GM18861 (cell line): Measurements from ENCODE around the gene CNTNAP1.
"Not testable (repeated sequence)": the region's sequence is repeated elsewhere in the genome, so short reads cannot be mapped to it uniquely, and the experiment has no call there.

Source experiments
- ATAC-seq: cut with Tn5 transposase; IDR thresholded peaks from one replicate; pipeline ENCODE4 v1.9.1; 2021; ENCODE audit not compliant: unreplicated experiment

The CNTNAP1 gene

DNA sequence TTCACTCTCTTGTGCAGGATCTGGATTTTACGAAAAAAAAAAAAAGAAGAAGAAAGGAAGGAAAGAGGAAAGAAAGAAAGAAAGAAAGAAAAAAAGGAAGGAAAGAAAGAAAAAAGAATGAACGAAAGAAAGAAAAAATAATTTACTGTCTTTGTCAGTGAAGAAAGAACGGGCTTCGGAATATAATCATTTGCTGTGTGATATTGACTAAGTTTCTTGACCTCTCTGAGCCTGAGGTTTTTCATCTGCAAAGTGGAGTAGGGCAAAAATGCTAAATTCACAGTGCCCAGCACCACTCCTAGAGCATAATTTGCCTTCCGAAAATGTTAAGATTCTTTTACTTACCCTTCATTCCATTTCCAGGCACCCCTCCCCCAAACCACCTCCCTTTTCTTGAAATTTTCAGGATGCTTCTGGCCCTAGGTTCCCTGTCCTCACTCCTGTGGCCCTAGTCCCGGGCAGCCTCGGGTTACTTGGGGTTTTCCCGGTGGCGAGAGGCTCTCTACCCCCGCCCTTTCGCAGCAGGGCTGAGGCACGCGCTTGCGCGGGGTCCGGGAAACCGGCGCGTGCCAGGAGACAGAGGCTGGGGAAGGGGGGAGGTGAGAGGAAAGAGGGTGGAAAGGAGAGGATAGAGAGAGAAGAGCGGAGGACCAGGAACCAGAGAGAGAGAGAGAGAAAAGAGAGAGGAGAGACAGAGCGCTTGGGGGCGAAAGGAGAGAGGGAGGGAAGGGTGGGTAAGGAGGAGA, at the start of gene CNTNAP1:
Gene CNTNAP1 (plus strand): TSS at position 556 of the 746 bp plus-strand sequence. CDS start 299 bp downstream, outside the sequence.
- no peak for ATAC-seq

GRCh38 chr17:42632949-42633444, 49.3 kb upstream of the CNTNAP1 start:
- ATAC-seq: no peak

- no peak for ATAC-seq
Measured at GRCh38 chr17:42639525-42640113, 42.7 kb upstream of the CNTNAP1 start.

GRCh38 chr17:42640121-42640520, 42.2 kb upstream of the CNTNAP1 start:
- no peak for ATAC-seq

GRCh38 chr17:42642336-42642735, 40.0 kb upstream of the CNTNAP1 start:
- ATAC-seq: no peak

GRCh38 chr17:42647778-42648177, 34.6 kb upstream of the CNTNAP1 start:
- no peak for ATAC-seq

DNA sequence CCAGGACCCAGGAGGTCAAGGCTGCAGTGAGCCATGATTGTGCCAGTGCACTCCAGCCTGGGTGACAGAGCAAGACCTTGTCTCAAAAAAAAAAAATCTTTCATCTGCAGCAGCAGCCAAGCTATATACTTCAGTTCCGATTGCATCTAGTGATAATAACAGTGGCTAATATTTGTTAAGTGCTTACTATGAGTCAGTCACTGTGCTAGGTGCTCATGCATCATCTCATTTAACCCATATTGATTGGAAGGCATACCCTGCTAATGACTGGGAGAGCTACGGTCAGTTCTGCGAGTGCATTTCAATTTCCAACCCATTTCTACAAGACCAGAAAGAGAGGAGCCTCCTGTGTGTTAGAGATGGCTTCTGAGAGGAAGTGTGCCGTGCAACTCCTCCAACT, 30.9 kb upstream of the CNTNAP1 start:
- no peak for ATAC-seq

- no peak for ATAC-seq
Measured at GRCh38 chr17:42653179-42654124, 28.9 kb upstream of the CNTNAP1 start.

GRCh38 chr17:42655528-42655927, 26.8 kb upstream of the CNTNAP1 start:
- no peak for ATAC-seq

- ATAC-seq: no peak
Measured at GRCh38 chr17:42657824-42658588, 24.3 kb upstream of the CNTNAP1 start.

- no peak for ATAC-seq
Measured at GRCh38 chr17:42659079-42659931, 23.0 kb upstream of the CNTNAP1 start, which contains the start of gene TUBG2. Gene TUBG2 (plus strand): TSS chr17:42659284. CDS start chr17:42659504, 220 bp downstream.

DNA sequence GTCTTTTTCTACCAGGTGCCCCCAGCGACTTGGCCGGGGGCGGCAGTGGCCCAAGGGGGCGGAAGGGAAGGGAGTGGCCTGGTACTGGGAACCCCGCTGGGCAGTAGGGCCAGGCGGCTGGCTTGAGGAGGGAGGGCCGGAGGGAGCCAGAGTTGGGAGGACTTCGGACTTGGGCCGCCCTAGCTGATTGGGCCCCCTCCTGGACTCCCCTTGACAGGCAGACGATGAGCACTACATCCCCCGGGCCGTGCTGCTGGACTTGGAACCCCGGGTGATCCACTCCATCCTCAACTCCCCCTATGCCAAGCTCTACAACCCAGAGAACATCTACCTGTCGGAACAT, 22.4 kb upstream of the CNTNAP1 start:
- not testable (repeated sequence) for ATAC-seq

DNA sequence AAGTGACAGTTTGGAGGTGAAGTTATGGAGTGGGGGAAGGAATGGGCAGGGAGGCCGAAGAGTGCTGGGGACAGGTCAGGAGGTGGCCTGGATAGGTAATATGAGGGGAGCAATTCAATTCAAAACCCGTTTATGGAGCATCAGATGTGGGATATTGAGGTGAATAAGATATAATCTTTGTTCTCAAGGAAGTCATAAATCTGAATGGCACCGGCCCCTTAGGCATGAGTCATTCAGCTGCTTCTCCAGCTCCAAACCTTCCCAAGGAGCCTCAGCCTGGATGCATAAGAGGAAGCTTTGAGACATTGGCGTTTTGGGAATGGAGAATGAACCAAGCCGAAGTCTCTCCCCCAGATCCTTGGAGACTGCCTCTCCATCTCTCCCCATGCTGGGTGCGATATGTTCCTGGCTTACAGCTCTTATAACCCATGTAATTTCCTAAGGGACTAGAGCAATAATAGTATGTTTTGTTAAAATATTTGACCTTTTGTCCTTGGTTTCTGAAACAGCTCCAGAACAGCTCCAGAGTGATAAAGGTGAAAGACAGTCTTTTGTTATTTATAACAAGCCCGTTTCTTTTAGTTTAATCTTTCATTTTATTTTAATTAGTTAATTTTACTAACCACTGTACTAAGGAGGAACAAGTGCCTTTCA, 21.5 kb upstream of the CNTNAP1 start:
- no peak for ATAC-seq

DNA sequence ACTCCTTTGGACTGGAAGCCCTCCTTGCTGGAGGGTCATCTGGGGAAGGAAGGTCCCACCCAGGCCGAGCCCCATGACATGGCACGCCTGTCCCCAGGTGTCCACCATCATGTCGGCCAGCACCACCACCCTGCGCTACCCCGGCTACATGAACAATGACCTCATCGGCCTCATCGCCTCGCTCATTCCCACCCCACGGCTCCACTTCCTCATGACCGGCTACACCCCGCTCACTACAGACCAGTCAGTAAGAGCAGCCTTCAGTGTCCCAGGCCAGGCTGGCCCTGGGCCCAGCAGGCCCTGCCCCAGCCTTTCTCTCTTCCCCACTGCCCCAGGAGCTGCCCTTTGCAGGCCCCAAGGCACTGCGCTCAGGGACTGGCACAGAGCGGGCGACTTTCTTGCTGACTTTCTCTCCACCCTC, 16.7 kb upstream of the CNTNAP1 start:
- ATAC-seq: no peak

DNA sequence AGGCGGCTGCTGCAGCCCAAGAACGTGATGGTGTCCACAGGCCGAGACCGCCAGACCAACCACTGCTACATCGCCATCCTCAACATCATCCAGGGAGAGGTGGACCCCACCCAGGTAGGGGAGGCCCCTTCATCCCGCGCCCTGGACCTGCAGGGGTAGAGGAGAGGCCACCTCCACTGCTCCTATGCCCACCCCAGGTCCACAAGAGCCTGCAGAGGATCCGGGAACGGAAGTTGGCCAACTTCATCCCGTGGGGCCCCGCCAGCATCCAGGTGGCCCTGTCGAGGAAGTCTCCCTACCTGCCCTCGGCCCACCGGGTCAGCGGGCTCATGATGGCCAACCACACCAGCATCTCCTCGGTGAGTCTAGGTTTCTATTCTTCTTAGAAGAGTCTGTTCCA, 16.2 kb upstream of the CNTNAP1 start:
- ATAC-seq: not testable (repeated sequence)

DNA sequence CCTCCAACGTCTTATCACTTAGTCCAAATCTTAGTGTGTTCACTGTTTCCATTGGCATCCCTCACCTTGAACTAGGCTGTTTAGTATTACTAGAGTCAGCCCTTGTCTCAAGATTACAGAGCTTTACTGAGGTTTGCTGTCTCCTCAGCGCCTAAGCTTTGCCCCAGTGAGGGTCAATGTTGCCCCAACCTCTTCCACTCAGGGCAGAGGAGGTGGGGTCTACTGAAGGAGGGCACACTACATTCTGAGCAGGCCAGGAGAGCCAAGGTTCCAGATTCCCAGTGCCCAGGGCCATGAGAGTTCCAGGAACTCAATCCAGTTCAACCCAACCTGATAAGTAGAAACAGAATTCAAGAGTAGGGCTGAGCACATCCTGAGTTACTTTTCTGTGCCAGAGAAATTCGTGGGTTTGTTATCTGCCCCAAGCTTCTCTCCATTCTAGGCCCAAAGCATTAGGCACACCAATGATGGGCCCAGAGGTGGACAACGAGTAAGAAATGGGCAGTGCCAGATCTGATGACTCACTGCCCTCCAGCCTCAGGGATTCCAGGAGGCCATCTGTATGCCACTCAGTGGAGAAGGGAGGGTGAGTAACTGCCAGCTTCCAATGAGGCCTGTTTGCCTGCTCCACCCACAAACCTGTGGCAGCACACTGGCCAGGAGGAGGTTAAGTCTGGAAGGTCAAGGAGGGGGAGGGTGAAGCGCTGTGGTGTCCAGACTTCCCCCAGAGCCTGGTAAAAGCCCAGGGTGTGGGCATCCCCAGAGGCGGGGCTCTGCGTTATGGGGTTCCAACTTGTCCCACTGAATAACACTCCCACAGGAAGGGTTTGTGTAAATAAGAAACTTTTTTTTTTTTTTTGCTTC, 15.0 kb upstream of the CNTNAP1 start:
- ATAC-seq: no peak

GRCh38 chr17:42669705-42669976, 12.7 kb upstream of the CNTNAP1 start:
- no peak for ATAC-seq

GRCh38 chr17:42669977-42670788, 12.1 kb upstream of the CNTNAP1 start:
- no peak for ATAC-seq
